Measurements from ENCODE around the gene NPW.
A peak's percentile ranks its signal among the peaks of the same experiment; 100 is the strongest.

The NPW gene

GRCh38 chr16:1984347-1985225, 35.0 kb upstream of the NPW start:
- DNase-seq (ENCODE audit: low read depth), result no peak

- DNase-seq (ENCODE audit: low read depth), result no peak
These were observed 34.0 kb upstream of the NPW start for GRCh38 chr16:1985466-1986150.

GRCh38 chr16:1987198-1987597, 32.4 kb upstream of the NPW start:
- no peak for DNase-seq (ENCODE audit: low read depth)

DNA sequence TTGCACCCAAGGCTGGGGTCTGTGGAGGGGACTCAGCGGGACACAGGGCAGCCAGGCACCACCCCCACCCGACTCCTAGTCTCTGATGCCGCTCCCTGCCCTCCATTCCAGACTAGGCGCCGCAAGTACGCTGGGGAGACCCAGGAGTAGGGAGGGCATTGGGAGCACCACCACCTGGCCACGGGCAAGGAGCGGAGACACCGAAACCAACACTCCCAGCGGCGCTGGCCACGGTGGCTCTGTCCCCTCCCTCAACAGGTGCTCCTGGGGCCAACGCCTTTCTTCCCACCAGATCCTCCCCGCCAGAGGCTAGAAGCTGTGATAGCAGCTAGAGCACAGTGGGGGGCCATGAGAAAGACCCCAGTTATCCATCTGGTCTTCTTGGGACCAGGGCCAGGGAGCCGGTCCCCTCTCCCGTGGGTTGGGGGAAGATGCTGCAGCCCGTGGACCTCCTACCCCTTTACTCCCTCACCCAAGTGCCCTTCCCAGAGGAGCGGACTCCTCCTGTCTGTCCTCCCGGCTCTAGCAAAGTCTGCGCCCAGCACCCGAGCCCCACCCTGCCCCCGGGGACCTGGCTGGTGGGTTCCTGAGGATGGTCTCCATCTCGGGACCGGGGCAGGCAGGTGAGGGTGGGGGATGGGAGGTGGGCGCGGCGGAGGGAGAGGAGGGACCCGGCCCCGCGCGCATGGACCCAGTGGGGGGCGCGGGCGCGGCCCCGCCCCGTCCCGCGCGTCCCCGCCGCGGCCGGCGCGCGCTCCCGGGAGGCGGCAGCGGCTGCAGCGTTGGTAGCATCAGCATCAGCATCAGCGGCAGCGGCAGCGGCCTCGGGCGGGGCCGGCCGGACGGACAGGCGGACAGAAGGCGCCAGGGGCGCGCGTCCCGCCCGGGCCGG, 30.1 kb upstream of the NPW start, which contains the start of gene SYNGR3:
SYNGR3 (plus strand) TSS at position 762 of the 892 bp plus-strand sequence. CDS start 133 bp downstream, outside the sequence.
- no peak for DNase-seq (ENCODE audit: low read depth)

- no peak for DNase-seq (ENCODE audit: low read depth)
These were observed 29.6 kb upstream of the NPW start for GRCh38 chr16:1990101-1990350.

DNA sequence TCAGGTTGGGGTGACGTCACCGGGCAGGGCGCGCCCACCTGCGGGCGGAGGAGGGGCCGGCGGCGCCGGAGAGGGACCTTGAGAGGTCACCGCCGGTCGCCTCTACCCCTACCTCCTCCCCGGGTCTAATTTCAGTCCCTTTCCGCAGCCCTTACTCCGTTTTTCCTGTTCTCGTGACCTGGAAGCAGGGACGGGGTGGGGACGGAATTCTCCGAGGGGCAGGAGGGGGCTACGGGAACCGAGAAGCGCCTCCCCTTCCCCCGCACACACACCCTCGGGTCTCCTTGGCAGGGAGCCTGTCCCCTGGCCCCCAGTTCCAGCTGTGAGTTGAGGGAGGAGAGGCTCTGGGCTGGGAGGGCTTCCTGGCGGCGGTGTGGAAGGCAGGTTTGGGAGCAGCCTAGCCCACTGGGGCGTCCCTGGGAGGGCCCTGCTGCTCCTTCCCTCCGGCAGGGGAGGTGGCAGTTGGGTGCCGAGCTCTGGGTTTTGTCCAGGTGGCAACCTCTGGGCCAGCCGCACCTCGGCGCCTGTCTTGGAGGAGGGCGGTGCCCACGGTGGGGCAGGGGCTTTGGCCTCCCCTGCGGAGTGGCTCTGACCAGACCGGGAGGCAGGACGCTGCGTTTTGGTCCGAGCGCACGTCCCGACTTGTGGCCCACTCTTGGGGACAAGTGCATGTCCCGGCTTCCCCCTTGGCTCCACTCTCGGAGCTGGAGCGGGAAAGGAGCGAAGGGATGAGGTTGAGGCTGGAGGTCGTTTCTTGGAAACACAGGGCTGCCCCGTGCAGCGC, 29.0 kb upstream of the NPW start:
- no peak for DNase-seq (ENCODE audit: low read depth)

DNA sequence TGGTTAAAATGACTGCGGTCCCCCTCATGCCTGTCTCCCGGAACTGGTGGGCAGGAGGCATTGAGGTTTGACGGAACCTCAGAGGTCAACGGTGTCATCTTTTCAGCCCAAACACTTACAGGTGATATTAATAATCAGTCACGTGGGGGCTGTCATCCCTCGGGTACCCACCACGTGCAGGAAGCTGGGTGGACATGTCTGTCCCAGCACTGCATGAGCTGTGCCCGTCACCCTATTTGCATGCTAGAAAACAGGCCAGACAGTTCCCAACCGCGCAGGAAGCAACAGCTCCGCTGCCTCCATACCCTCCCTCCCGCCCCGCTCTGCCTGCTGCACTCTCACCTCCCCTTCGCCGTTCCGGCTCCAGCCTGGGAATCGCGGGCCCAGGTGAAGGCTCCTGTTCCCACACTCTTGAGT, 28.4 kb upstream of the NPW start:
- peak; percentile 29 for DNase-seq (ENCODE audit: low read depth)

- DNase-seq (ENCODE audit: low read depth), result no peak
These were observed 28.0 kb upstream of the NPW start for GRCh38 chr16:1991588-1991947.

GRCh38 chr16:1991948-1992703, 27.5 kb upstream of the NPW start:
- peak; percentile 99 for DNase-seq (ENCODE audit: low read depth)

DNA sequence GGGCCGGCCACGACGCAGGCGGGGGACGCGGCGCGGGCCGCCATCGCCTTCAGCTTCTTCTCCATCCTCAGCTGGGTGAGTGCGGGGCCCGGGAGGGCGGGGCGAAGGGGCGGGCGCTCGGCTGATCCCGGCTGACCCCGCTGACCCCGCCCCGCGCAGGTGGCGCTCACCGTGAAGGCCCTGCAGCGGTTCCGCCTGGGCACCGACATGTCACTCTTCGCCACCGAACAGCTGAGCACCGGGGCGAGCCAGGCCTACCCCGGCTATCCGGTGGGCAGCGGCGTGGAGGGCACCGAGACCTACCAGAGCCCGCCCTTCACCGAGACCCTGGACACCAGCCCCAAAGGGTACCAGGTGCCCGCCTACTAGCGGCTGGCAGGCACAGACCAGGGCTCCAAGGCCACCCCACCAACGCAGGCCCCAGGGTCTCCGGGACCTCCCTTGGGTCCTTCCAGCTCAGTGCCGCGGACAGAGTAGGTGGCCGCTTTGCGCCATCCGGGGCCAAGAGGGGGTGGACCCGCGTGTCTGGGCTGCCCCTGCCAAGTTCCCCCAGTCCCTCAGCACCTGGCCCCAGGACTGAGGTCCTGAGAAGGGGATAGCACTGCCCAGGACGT, 26.8 kb upstream of the NPW start:
- no peak for DNase-seq (ENCODE audit: low read depth)

GRCh38 chr16:1993731-1994131, 25.9 kb upstream of the NPW start:
- DNase-seq (ENCODE audit: low read depth), result no peak

- no peak for DNase-seq (ENCODE audit: low read depth)
These were observed 21.9 kb upstream of the NPW start for GRCh38 chr16:1997494-1998359.

DNA sequence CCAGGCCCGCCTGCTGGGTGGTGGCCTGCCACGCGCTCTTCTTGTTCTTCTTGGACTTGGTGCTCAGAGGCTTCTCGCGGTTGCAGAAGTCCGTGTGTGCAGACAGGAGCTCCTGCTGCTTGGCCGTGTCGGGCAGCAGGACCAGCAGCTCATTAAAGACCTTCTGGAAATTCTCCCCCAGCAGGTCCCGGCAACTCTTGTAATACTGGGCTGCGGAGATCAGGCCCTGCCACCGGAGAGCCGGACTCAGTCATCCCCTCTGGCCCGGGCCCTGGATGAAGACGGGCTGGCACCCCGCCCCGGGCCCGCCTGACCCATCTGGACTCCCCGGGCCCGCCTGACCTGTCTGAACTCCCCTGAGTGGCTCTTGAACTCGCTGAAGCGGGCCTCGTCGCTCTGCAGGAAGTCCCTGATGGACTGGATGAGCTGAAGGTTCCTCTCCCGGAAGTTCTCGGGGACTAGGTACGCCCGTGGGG, 21.2 kb upstream of the NPW start:
- no peak for DNase-seq (ENCODE audit: low read depth)

DNA sequence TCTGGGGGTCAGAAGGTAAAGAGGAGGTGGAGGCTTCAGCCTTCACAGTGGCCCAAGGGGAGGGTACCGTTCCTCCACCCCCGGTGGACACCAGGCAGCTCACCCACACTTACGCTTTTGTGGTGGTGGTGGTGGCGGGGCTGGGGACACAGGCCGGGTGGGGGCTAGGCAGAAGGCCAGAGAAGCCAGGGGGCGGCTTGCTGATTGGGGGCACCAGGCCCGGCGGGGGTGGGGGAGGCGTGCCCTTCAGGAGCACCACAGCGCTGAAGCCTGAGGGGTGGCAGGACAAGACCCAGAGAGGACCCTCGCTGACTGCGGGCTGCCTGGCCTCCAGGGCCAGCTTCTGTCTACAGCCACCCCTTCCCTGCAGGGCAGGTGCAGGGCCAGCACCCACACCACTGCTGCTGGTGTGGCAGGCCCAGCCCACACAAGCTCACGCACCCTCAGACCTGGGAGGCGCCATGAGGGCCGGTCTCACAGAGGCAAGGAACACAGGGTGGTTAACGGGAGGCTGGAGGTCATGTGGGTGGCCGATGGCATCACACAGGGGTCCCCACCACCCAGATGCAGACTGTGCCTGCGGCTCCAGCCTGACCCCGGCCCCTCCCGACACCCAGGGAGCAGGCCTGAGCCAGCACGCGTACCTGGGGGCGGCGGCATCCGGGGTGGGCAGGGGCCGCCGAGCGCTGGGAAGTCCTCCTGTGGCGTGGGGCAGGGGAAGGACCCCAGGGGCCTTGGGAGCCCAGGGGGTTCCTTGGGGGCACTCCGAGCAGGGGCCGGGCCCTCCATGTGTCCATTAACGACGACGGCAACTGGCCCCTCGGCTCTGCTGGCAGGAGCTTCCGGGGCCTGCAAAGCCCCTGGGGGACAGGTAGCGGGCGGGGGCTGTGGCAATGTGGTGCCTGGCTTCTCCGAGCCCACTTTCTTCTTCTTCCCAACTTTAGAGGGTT, 20.5 kb upstream of the NPW start:
- DNase-seq (ENCODE audit: low read depth), result no peak

DNA sequence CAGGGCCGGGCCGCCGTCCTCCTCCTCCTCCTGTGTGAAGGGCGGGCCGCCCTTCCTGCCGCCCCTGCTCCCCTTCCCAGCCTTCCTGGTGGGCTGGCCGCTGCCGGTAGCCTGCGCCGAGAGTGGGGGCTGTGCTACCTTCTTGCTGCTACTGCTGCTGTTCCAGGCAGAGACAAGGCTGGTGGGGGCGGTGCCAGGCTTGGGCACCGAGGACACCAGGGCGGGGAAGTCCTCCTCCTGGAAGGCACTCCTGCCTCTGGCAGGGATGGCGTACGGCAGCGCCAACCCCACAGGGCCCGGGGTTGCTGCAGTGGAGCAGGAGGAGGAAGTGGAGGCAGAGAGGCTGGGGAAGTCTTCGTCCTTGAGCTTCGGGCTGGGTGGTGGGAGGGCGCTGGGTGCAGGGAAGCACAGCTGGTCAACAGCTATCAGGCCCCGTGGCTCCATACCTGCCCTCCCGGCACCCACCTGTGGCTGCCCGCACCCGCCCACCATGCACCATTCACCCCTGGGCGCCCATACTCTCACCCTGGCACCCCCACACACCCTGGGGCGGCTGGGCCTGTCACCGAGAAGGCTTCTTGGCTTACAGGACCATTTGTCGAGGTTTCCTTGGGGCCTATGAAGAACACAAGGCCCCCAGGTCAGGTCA, 19.6 kb upstream of the NPW start:
- DNase-seq (ENCODE audit: low read depth), result no peak

GRCh38 chr16:2001035-2001434, 18.6 kb upstream of the NPW start:
- DNase-seq (ENCODE audit: low read depth), result no peak

DNA sequence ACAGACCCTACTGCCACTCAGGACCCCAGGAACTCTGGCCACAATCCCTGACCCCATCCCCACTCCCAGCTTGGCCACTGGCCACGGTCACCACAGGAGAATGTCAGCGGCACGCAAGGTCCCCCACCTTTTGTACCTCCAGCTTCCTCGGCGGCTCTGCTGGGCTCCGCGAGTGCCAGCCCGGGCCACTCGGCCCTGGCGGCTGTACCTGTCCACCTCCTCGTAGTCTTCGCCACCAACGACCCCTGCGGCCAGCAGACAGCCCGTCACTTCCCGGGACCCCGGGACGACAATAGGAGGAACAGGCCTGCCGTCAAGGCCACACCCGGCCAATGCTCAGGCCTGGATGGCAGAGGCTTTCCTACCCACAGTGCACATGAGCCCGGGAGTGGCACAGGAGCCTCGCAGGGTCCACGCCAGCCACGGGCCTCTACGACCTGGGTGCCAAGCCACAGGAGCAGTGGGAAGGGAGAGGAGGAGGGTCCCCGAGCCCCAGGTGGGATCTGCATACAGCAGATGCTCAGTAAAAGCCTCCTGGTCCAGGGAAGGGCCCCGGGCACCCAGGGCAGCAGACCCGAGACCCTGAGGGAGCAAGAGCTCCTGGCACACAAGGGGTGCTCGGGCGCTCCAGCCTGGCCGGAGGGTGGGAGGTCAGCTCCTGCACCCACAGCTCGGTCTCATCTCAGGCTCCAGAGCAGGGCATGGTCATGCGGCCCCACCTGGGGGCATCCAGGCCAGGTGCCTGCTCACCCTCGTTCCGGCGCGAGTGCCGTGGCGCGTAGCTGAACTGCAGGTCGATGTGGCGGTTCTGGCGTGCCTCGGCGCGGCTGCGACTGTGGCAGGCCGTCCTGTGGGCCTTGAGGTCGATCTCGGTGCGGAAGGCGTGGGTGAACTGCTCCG, 17.9 kb upstream of the NPW start:
- no peak for DNase-seq (ENCODE audit: low read depth)

Measured in T follicular helper cell (primary cell).